Measurements from ENCODE around the gene TMEM181.

The TMEM181 gene

GRCh38 chr6:158574800-158575199 lies 14.9 kb downstream of the TMEM181 start:
- intact Hi-C loops (cut with DNase I) = no loop called here
- no peak for DNase-seq

- intact Hi-C loops (cut with DNase I) = no loop called here
- DNase-seq = no peak
Measured at GRCh38 chr6:158575550-158575949, 15.7 kb downstream of the TMEM181 start.

GRCh38 chr6:158584236-158584651 lies 24.4 kb downstream of the TMEM181 start:
- intact Hi-C loops (cut with DNase I) = no loop called here
- peak in 5 of 42 donors; percentile 7 to 64 (median 23) for DNase-seq

GRCh38 chr6:158586652-158587051 lies 26.8 kb downstream of the TMEM181 start:
- no peak for DNase-seq
- intact Hi-C loops (cut with DNase I) = no loop called here

DNA sequence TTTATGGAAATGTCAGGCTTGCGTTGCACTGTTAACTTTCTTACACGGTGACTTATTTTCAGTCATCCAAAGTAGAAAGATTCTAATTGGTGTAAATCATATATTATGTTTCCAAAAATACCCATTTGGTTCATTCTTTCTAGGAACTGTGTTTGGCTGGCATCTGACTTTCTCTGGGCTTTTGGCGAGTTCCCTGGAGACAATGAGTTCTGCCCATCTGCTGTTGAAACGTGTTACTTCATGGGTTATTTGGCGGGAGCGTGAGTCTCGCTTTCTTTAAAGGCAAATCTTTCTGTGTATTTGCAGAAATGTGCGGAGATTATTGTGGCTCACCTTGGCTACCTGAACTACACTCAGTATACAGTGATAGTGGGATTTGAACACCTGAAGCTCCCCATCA lies 29.5 kb downstream of the TMEM181 start:
- no peak for DNase-seq
- intact Hi-C loops (cut with DNase I) = no loop called here

DNA sequence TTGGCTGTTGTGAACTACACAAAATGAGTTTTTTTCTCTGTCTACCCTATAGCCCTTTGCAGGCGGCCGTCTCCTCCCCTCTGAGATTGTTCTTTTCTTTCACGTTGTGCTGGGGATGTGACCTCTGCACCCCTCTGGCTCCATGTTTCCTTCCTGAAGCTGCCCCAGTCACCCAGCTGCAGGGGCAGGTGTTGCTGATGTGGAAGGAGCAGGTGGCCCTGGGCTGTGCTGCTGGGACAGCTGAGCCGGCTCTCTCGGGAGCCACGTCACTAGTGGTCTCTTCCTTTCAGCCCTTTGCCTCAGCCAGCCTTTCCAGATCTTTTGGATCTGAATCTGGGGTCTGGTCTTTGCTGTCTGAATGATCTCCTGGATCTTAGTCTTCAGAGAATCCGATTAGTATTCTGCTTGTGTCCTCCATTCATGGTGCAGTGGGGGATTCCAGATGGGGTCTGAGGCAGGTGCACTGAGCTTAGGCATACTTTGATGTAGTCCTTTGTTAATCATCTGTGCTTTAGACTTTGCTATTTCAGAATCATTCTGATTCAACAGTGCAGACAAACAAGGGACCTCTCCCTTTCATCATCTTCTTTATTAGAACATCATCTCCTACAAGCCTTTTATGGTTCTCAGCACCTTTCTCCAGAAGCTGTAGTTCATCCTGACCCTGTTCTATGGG lies 31.4 kb downstream of the TMEM181 start:
- intact Hi-C loops (cut with DNase I) = no loop called here
- no peak for DNase-seq

- peak in 1 of 42 donors; percentile 28 for DNase-seq
- intact Hi-C loops (cut with DNase I) = no loop called here
Measured at GRCh38 chr6:158591810-158592209, 31.9 kb downstream of the TMEM181 start.

DNA sequence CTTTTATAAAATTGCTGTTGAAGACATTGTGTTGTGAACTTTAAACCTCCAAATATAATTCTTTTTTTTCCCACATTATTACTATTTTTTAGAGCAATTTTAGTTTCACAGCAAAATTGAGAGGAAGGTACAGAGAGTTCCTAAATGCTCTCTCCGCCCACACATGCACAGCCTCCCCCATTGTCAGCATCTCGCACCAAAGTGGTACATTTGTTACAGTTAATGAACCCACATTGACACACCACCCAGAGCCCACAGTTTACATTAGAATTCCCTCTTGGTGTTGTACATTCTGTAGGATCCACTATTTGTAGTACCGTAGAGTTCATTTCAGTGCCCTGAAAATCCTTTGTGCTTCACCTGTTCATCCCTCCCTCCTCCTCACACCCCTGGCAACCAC lies 33.8 kb downstream of the TMEM181 start:
- intact Hi-C loops (cut with DNase I) = no loop called here
- DNase-seq = peak in 39 of 42 donors; percentile 18 to 85 (median 59)

DNA sequence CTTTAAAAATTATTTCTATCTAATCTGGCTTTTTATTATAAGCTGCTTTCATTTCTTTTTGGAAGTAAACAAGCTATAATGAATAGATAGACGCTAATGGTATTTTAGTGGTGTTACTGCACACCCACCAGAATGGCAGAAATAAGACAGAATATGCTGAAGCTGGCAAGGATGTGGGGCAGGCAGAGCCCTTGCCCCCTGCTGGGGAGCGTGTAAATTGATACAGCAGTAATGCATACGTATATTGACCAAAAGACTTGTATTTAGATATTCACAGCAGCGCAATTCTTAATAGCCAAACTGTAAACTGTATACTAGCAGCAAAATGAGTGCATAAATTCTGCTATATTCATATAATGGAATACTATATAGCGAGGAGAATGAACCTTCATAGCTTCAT lies 35.3 kb downstream of the TMEM181 start:
- intact Hi-C loops (cut with DNase I) = no loop called here
- DNase-seq = no peak

GRCh38 chr6:158596861-158597260 lies 37.0 kb downstream of the TMEM181 start:
- peak in 2 of 42 donors; percentile 21 to 46 for DNase-seq
- intact Hi-C loops (cut with DNase I) = no loop called here

- intact Hi-C loops (cut with DNase I) = no loop called here
- no peak for DNase-seq
Measured at GRCh38 chr6:158597565-158597964, 37.7 kb downstream of the TMEM181 start.

- no peak for DNase-seq
- intact Hi-C loops (cut with DNase I) = loop anchor here (10.0 kb wide), 2 partner anchors 55 to 385 kb away; no protein-coding TSS in a partner anchor
Measured at GRCh38 chr6:158599635-158600034, 39.7 kb downstream of the TMEM181 start.

- intact Hi-C loops (cut with DNase I) = loop anchor here (10.0 kb wide), 2 partner anchors 59 to 389 kb away; no protein-coding TSS in a partner anchor
- no peak for DNase-seq
Measured at GRCh38 chr6:158603261-158604047, 43.6 kb downstream of the TMEM181 start.

DNA sequence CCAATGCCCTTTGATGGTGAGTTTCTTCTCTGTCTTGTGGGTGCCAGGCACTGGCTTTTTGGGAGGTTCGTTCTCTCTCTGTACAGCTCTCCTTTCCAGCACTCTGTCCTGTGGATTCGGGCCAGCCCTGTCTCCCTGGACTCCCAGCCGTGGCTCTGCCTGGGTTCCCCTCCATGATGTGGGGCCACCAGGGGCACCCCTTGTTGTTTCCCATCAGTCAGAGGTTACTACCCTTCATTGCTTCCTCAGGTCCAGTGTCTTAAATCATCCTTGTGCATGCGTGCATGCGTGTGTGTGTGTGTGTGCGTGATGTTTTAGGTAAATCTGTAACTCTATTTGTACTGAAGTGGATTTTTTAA lies 44.1 kb downstream of the TMEM181 start:
- DNase-seq = no peak
- intact Hi-C loops (cut with DNase I) = loop anchor here (10.0 kb wide), 2 partner anchors 59 to 389 kb away; no protein-coding TSS in a partner anchor

GRCh38 chr6:158605266-158605878 lies 45.5 kb downstream of the TMEM181 start:
- intact Hi-C loops (cut with DNase I) = loop anchor here (10.0 kb wide), 2 partner anchors 61 to 391 kb away; no protein-coding TSS in a partner anchor
- DNase-seq = peak in 41 of 42 donors; percentile 31 to 91 (median 76)

GRCh38 chr6:158606011-158606410 lies 46.1 kb downstream of the TMEM181 start:
- intact Hi-C loops (cut with DNase I) = loop anchor here (10.0 kb wide), 2 partner anchors 61 to 391 kb away; no protein-coding TSS in a partner anchor
- peak in 1 of 42 donors; percentile 42 for DNase-seq

- DNase-seq = peak in 1 of 42 donors; percentile 31
- intact Hi-C loops (cut with DNase I) = loop anchor here (10.0 kb wide), 2 partner anchors 62 to 392 kb away; no protein-coding TSS in a partner anchor
Measured at GRCh38 chr6:158606935-158607334, 47.0 kb downstream of the TMEM181 start.

- intact Hi-C loops (cut with DNase I) = loop anchor here (10.0 kb wide), 2 partner anchors 63 to 393 kb away; no protein-coding TSS in a partner anchor
- DNase-seq = peak in 2 of 42 donors; percentile 34 to 41
Measured at GRCh38 chr6:158607411-158608170, 47.7 kb downstream of the TMEM181 start.

DNA sequence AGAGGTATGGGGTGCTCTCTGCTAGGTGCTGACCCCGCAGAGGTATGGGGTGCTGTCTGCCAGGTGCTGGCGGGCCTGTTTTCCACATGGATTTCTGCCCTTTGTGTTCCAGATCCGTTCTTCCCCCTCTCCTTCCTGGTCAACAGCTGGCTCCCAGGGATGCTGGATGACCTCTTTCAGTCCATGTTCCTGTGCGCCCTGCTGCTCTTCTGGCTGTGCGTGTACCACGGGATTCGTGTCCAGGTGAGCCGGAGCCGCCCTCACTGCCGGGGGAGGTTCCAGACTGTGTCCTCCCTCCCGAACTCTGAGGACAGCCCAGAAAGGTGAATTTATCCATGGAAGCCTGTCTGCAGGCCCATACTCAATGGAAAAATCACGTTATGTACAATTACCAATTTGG lies 48.3 kb downstream of the TMEM181 start:
- peak in 2 of 42 donors; percentile 22 to 25 for DNase-seq

More for the DNA sequence above, 48.3 kb downstream of the TMEM181 start:
- intact Hi-C loops (cut with DNase I) = loop anchor here (10.0 kb wide), 2 partner anchors 63 to 393 kb away; no protein-coding TSS in a partner anchor

Measured in head of caudate nucleus (tissue), 42 donors.